GM23338 (cell line): Measurements from ENCODE around the gene SLC6A11. TPM values are rescaled to one million over a fixed set of nuclear protein-coding genes. Genes with fewer than 3 reads are reported as not detected.

ENCODE experiments used
- CTCF ChIP-seq, 2 experiments: fragments of 200-600 bp in 1 of 2; sonication (generic) in 1 of 2; conservative IDR thresholded peaks; 2 replicates each; pipeline versions ENCODE4 v1.5.1 to v1.6.1; 2016 to 2017; ENCODE audit warnings: antibody characterized with exemption in 2 of 2, low read depth in 2 of 2, mild to moderate bottlenecking in 2 of 2, moderate library complexity in 1 of 2
- ETS1 ChIP-seq: IDR thresholded peaks from 2 replicates; pipeline ENCODE4 v1.6.1; 2016; ENCODE audit warnings: antibody characterized with exemption
- EZH2 ChIP-seq: fragments of 200-600 bp; sonication (generic); IDR thresholded peaks from one replicate; pipeline ENCODE4 v1.8.0; 2017; ENCODE audit warnings: antibody characterized with exemption, mild to moderate bottlenecking, low read depth; ENCODE audit not compliant: unreplicated experiment
- JUNB ChIP-seq: IDR thresholded peaks from one replicate; pipeline ENCODE4 v1.6.1; 2016; ENCODE audit warnings: antibody characterized with exemption; ENCODE audit not compliant: unreplicated experiment
- STAT1 ChIP-seq: IDR thresholded peaks from one replicate; pipeline ENCODE4 v1.6.1; 2016; ENCODE audit warnings: antibody characterized with exemption; ENCODE audit not compliant: unreplicated experiment
- ZNF114 ChIP-seq: fragments of 250-450 bp; sonication (Bioruptor Pico); IDR thresholded peaks from 2 replicates; pipeline ENCODE4 v1.5.0; 2020; ENCODE audit warnings: mild to moderate bottlenecking, moderate library complexity
- ZNF331 ChIP-seq: fragments of 250-450 bp; sonication (Bioruptor Pico); IDR thresholded peaks from 2 replicates; pipeline ENCODE4 v1.5.0; 2020; ENCODE audit warnings: low read depth, mild to moderate bottlenecking, moderate library complexity
- ZNF462 ChIP-seq: fragments of 250-450 bp; sonication (Bioruptor Pico); IDR thresholded peaks from 2 replicates; pipeline ENCODE4 v1.5.0; 2020; ENCODE audit warnings: mild to moderate bottlenecking, moderate library complexity
- polyA plus RNA-seq: library from polyadenylated mRNA; unstranded; fragments of >200 nt; fragmentation: Nextera tagmentation; extraction: Ambion mirVana; gene quantifications from 2 replicates; pipeline ENCODE4 v1.2.1, GENCODE V29; 2016
- total RNA-seq: library from RNA; depleted of rRNA; stranded (reverse); fragments of >200 nt; shearing (Covaris generic); gene quantifications from 2 replicates; pipeline ENCODE4 v1.2.3, GENCODE V29; 2014

Gene SLC6A11
- total and polyA plus RNA-seq, 2 experiments from 2014 or later, result 0.47 to 1.1 TPM

GRCh38 chr3:10978956-10979355, 162.9 kb downstream of the SLC6A11 start (continued):
- TF ChIP-seq ZNF462 (CRISPR knock-in tag) (no peak), ZNF114 (CRISPR knock-in tag) (no peak), STAT1 (no peak), JUNB (no peak), CTCF (conservative IDR thresholded peaks at IDR 0.05; ENCODE audit: low read depth in 2 of 2) (no peak), EZH2 (no peak), ZNF331 (no peak), ETS1 (no peak)
